ENCODE data around the gene FRMD7.

DNA sequence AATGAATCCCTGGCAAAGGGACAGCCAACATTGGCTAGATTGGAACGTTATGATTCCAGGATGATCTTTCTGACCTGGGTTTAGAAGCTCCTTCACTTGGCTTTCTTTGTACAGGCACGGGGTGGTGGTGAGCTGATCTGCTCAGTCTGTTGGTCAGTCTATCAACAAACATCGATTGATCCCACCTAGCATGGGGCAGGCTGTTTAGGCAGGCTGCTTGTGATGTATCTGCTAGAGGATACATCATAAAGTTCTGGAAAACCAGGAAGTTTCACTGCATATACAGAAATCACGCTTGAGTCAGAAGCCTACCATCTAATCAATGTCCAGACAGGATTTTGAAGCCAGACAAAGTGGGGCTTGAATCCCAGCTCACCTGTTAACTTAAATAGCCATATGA is 6.9 kb downstream of the FRMD7 start:
- TF ChIP-seq POLR2A (IDR thresholded peaks at IDR 0.05): no peak
- TF ChIP-seq, protein P1, sequence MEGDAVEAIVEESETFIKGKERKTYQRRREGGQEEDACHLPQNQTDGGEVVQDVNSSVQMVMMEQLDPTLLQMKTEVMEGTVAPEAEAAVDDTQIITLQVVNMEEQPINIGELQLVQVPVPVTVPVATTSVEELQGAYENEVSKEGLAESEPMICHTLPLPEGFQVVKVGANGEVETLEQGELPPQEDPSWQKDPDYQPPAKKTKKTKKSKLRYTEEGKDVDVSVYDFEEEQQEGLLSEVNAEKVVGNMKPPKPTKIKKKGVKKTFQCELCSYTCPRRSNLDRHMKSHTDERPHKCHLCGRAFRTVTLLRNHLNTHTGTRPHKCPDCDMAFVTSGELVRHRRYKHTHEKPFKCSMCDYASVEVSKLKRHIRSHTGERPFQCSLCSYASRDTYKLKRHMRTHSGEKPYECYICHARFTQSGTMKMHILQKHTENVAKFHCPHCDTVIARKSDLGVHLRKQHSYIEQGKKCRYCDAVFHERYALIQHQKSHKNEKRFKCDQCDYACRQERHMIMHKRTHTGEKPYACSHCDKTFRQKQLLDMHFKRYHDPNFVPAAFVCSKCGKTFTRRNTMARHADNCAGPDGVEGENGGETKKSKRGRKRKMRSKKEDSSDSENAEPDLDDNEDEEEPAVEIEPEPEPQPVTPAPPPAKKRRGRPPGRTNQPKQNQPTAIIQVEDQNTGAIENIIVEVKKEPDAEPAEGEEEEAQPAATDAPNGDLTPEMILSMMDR (IDR thresholded peaks at IDR 0.05): no peak

All from right lobe of liver (tissue), 4 donors.